ENCODE measurements around the gene ETF1.

Gene ETF1

DNA sequence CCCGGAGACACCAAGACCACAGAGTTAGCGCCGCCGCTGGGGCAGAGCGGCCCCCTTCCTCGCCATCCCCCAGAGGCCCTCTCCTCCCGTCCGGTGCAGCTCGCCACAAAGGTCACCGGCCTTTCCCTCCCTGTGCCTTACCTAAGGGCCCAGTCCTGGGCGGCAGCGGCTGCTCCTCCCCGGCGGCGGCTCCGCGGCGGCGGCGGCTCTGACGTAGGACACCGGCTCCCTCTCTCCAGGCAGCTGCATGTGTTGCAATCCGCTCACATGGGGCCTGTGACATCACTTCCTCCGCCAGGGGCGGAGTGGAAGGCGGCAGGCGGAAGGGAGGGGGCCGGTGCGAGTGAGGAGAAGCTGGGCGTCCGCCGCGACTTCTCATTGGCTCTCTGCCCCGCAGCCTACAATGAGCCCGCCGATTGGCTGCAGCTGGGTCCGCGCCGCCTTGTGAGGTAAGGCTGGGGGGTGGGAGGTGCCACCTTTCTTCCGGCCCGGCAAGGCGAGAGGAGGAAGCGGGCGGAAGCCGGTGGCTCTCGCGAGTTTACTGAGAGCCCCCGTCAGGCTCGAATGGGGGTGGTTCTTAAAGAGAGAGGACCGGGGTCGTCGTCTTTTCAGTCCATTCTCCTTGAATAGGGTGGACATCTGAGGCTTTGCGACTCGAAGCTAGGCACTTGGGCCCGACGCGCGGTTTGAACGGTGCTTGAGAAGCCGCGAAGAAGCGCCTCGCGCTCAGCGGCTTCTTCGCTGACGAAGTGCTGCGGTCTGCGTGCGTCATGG is at the start of gene ETF1:
ETF1 (minus strand) TSS at position 281 of the 774 bp plus-strand sequence. CDS start 318 bp downstream, outside the sequence.
- DNase-seq, result peak; percentile 99 to 100

DNA sequence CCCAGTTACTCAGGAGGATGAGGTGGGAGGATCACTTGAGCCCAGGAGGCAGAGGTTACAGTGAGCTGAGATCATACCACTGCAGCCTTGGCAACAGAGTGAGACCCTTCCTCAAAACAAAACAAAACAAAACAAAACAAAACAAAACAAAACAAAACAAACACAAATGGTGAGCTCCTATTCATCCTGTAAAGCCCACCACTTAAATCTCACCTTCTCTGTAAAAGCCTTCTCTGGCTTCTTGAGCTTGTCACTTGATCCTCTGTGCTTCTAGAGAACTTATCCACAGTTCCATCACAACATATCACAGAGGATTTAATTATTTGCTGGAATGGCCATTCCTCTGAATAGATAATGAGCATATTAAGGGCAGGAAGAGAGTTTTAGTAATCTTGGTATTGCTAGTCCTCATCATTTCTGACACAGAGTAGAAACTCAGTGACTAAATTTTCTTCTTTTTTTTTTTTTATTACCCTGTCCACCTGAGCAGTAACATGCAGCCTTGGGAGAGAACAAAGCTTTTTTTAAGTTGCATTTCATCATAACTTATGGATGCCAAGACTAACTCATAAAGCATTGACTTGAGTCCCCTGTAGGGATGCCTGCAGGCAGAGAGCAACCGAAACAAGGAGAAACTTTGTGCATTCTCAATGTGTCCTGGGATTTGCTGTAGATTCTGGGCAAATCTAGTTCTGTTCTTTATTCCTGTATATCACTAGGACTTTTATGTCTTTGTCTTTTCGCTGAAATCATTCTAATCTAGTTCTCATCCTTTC is 45.2 kb upstream of the ETF1 start:
- no peak for DNase-seq

DNA sequence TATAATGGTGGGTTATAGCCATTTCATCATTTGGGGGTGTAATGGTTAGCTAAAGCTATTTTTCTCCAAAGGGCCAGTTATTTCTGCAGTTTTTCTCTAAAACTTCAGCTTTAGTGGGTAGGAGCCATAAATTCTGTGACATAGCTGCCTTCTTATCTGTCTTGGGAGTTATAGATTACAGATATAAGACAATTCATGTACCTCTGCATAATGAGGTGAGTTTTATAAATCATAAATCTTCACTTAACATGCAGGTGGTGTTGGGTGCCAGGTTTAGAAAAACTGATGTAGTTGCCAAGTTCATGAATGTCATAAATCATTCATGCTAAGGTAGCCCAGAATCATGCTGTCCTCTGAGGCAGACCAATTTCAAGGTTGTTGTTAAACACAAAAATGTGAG is 42.1 kb upstream of the ETF1 start:
- DNase-seq, result no peak

DNA sequence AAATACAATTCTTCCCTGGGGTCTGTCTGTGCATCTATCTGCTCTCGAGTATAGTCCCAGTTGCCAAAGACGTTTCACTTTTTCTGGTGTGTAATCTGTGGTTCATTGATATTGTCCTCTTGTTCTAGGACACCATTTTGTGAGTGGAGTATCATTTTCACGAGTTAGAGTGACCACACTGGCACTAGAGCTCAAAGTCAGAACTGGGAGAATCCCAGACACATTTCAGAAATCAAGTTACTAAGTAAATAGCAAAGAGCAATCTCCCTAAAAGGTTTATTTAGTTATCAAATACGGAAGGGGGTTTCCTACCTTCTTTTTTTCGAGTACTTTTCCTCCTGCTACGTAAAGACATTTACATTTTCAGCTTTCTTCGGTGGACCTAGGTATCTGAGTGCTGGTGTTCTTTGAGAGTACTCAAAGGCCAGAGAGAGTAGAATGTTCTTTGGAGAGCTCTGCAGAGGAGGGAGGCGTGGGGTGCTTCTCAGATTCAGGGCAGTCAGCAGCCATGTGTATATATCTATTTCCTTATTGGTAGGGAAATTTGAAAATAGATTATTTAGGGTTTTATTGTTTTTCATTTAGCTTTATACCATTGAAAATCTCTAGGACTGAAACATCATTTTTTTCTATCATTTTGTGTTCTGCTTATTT is 41.1 kb upstream of the ETF1 start:
- no peak for DNase-seq

DNA sequence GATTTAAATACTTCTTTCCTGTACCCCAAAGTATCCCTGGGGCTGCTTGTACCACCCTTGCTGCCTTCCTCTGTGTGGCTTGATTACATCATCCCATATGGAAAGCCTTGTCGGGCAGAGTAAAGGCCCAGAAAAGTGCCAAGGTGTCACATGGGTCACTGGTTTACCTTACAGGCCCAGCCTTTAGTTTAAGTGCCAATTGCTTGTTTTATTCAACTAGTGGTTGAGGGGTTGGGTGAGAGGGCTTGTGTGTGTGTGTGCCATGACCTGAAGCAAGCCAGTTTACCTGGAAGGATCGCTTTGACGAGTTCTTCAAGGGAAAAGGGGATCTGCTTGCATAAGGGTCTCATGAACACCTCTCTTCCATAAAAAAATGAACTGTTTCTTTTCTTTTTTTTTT is 39.9 kb upstream of the ETF1 start:
- no peak for DNase-seq

DNA sequence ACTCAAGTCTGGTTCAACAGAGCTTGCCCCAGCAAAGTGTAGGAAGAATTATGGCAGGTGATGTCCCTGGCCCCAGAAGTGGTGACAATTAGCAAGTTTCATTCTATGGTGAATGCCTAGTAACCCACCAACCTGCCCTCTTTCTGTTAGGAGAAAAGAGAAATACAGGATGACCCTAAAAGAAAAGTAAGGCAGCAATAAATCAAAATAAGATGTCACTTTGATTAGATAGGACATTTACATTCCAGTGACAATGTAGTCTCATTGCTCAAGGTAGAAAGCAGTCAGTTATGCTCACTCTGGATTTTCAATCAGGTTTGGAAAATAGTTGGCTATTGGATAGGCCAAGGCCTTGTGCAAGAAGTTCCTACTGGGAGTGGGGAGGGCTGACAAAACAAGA is 37.7 kb upstream of the ETF1 start:
- DNase-seq, result no peak

DNA sequence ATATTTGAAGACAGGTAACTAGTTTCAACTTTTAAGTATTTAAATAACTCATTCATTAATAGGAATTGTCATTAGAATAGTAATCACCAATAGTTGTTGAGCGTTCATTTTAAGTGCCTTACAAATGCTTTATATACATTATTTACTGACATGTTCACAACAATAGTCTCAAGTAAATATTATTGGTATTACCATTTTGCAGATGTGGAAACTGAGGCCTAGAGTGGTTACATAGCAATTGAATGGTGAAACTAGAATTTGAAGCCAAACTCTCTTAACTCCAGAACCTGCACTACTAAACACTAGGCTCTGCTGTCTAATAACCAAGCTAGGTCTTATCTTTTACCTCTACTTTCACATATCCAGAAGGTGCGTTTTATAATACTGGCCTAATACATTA is 37.0 kb upstream of the ETF1 start:
- DNase-seq, result no peak

DNA sequence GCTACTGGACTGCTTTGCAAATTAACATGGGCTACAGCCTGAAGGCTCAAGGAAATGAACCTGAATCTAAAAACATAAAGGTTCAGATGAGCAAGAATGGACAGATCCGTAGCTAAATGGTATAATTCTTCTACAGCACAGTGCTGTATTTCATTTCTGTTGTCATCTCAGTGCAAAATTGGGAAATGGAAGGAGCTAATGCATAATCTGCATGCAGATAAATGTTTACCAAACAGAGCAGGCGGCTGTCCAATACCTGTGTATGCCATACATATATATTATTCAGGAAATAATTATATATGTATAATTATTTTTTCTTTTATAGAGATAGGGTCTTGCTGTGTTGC is 36.5 kb upstream of the ETF1 start:
- DNase-seq, result no peak

DNA sequence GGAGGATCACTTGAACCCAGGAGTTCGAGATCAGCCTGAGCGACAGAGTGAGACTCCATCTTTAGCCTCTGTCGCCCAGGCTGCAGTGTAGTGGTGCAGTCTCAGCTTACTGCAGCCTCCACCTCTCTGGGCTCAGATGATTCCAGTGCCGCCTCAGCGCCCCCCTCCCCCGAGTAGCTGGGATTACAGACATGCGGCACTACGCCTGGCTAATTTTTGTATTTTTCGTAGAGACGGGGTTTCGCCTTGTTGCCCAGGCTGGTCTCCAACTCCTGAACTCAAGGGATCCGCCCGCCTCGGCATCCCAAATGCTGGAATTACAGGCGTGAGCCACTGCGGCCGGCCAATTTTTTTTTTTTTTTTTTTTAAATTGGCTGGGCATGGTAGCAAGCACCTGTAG is 34.4 kb upstream of the ETF1 start:
- no peak for DNase-seq

DNA sequence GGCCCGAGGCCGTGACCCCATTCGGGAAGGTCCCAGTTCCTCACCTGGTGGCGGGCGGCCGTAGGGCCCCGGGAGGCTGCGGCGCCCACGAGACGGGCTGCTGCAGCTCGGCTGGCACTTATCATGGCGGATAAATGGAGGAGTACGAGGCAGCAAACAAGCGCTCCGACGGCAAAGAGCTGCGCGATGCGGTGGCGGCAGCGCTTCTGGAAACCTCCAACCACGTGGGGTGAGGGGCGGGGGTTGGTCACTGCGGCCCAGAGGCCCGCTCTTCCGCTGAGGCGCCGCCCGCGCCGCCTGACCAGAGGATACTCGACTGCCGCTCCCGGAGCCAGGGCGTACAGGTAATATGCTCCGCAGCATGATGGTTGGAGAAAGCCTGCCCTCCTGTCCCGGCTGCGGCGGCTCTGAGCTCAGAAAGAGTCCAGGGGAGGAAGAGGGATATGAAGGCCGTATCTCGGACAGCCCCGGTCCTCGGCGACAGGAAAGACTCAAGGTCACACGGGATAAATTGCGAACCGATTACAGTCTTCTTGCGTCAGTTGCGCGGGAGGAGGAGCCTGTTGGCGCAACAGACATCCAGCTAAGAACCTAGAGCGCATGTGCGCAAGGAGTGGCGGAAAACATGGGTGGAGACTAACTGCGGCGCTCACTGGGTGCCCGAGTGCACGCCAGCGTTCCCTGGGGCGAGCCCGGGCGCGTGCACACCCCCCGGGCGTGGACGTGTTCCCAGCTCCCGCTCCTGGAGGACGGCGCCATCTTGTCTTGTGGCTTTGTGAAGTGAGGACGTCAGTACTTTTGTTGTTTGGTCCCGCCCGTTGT is 32.4 kb upstream of the ETF1 start, which contains the start of gene HSPA9:
HSPA9 (minus strand) TSS at position 208 of the 822 bp plus-strand sequence; CDS start at position 125, 83 bp downstream.
- peak; percentile 96 to 98 for DNase-seq

DNA sequence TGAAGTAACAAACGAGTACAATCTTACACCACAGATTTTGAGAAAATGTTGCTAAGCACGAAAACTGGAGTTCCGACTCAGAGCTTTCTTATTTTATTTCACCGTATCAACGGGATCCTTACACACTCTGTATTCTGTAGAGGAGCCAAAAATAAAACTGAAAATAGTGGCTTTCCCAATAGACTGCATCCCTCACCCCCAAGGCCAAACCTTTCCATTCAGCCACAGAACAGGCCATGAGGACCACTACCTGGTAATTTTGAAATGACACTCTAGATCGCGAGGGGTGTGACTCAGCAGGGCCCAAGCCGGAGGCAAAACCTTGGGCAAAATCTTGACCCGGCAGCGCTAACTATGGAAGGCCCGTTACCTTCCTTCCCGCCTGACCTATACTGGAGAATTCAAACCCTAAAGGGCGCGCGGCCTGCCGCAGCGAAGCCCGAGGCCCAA is 31.7 kb upstream of the ETF1 start:
- peak in 1 of 2 experiments; percentile 46 for DNase-seq

DNA sequence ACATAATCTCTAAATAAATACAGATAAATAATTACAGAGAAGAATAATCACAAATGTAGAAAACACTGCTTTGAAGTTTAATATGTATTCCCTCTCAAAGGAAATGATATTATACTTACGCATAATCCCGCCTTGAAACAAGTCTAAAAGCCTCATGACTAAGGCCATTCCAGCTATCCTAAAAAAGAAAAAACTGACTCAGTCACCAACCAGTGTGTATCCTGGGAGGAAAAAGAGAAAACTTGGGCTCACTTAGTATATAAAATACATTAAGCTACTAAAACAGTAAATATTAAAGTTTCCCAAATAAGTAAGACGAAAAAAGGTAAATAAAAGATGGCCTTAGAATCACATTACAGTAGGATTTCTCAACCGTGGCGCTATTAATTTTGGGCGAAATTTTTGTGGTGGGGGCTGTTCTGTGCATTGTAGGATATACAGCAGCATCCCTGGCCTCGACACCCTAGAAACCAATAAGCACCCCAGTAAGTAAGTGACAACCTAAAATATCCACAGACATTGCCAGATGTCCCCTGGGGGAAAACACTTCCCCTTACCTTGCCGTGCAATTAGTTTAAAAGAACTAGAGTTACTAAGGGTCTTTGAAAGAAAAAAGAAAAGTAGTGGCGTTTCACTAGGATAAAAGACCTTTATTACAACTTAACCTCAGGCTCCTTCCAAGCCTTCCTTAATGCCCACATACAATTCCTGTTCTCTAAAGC is 31.1 kb upstream of the ETF1 start:
- DNase-seq, result no peak

DNA sequence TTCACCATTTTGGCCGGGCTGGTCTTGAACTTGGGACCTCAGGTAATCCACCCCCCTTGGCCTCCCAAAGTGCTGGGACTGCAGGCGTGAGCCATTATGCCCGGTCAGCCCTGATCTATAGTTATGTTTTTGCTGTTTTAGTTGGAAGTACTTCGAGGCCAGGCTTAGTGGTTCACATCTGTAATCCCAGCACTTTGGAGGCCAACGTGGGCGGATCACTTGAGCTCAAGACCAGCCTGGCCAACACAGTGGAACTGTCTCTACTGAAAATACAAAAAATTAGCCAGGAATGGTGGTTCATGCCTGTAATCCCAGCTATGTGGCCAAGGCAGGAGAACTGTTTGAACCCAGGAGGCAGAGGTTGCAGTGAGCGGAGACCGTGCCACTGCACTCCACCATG is 30.2 kb upstream of the ETF1 start:
- DNase-seq, result no peak

DNA sequence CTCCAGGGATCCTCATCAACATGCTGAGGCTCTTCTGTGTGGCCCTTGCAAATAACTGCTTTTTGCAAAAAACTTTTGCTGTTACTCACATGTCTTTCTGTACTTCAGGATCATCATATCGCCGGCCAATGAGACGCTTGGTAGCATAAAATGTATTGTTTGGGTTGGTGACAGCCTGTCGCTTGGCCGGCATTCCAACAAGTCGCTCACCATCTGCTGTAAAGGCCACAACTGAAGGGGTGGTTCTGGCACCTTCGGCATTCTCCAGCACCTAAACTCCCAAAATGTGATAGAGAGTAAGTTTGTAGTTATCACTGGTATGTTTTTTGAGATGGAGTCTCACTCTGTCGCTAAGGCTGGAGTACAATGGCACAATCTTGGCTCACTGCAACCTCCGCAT is 27.8 kb upstream of the ETF1 start:
- no peak for DNase-seq

DNA sequence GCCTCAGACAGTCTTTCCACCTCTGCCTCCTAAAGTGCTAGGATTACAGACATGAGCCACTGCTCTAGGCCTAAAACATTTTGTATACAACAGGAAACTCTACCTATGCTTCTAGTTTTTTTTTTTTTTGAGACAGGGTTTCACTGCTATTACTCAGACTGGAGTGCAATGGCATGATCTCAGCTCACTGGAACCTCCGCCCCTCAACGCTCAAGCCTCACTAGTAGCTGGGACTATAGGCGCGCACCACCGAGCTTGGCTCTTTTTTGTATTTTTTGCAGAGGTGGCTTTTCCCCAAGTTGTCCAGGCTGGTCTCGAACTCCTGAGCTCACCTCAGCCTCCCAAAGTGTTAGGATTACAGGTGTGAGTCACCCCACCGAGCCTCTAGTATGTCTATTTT is 26.7 kb upstream of the ETF1 start:
- no peak for DNase-seq

DNA sequence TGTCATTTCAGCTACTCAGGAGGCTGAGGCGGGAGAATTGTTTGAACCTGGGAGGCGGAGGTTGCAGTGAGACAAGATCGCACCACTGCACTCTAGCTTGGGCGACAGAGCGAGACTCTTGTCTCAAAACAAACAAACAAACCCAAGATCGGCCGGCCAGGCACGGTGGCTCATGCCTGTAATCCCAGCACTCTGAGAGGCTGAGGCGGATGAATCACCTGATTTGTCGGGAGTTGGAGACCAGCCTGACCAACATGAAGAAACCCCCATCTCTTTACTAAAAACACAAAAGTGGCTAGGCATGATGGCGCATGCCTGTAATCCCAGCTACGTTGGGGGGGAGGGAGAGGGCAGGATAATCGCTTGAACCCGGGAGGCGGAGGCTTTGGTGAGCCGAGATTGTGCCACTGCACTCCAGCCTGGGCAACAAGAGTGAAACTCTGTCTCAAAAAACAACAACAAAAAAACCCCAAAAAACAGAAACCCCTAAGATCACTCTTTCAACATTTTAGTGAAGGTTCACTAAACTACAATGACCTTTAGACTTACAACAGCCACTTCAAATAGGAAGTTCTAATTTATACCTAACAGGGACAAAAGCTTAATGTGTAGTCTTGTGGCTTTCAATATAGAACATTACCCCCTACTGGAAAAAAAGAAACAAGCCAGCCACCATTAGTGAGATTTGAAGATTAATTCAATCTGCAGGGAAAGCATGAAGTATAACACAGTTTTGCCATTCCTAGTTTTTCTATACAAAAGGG is 25.2 kb upstream of the ETF1 start:
- DNase-seq, result no peak

DNA sequence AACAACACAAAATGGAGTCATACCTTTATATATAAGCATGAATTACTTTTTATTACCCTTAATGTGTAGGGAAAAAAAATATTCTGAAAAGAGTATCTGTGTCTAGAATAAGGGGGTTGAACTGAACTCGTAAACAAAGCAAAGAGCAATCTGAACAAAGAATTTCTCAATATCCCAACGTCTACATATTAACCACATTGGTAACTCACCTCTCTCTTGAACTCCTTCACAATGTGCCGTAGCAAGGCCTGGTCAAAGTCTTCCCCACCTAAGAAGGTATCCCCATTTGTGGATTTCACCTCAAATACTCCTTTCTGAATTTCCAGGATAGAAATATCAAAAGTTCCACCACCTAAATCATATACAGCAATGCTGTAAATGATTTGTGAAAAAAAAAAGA is 23.8 kb upstream of the ETF1 start:
- no peak for DNase-seq

DNA sequence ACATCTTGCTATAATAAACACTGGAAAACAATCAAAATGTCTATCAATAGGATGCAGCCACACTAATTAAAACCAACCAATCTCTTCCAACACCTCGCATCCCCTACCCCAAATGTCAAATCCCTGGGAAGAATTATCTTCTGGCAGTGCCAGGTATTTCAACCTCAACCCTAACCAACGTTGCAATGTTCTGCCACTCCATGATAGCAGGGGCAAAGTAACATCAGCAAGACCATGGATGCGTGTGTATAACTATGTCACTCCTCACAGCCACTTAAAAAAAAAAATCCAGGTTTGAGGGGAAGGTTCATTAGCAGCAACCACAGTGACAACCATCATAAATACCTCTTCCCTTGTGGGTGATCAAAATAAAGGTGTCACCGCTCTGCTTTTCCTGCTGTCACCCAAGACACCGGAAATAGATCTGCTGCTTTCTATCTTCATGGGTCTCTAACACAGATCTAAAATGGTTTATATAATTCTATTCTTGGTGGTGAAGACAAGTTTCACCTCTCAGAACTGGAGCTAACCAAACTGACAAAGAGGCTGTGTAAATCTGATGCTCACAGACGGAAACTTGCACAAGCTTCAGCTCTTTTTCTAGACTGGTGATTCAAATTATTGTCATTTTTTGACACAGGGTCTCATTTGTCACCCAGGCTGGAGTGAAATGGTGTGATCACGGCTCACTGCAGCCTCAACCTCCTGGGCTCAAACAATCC is 22.2 kb upstream of the ETF1 start:
- no peak for DNase-seq

DNA sequence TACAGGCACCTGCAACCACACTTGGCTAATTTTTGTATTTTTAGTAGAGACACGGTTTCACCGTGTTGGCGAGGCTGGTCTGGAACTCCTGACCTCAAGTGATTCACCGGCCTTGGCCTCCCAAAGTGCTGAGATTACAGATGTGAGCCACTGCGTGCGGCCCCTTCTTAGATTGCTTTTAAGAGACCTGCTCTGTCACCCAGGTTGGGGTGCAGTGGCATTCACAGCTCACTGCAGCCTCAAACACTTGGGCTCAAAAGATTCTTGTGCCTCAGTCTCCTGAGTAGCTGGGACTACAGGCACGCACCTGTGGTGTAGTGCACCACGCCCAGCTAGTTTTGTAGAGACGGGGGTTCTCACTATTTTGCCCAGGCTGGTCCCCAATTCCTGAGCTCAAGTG is 21.2 kb upstream of the ETF1 start:
- no peak for DNase-seq

DNA sequence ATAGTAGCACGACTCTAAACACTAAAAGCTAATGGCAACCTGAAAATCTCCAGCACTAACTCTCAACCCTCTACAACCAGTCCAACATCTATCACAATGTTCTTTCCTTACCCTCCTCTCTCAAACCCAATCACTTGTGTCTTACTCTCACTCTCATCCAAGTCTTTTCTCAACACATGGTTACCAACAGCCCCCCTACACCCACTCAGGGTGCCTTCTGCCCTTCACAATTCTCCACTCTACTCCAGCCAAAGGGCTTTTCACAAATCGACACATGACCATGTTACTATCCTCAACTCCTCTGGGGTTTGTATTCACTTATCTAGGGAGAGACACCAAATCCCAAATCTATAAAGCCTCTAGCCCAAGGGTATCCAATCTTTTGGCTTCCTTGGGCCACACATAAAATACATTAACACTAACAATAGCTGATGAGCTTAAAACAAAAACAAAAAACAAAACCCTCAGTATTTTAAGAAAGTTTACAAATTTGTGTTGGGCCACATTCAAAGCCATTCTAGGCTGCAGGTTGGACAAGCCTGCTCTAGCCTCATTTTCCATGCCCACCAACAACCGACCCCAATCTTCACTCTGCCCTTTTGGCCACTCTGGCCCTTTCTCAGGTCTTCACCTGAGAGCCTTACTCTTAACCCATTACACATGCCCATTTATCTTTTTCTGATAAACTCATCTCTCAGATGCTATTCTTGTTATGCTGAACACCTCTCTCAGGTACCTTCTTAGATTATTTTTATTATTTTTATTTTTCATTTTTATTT is 20.5 kb upstream of the ETF1 start:
- no peak for DNase-seq
